SK-N-DZ (cell line): ENCODE results near the gene TEAD1.

Experiments
- DNase-seq: peaks from one replicate; pipeline ENCODE4 v3.0.0-alpha.2; 2015; ENCODE audit warnings: low spot score

The TEAD1 gene

DNA sequence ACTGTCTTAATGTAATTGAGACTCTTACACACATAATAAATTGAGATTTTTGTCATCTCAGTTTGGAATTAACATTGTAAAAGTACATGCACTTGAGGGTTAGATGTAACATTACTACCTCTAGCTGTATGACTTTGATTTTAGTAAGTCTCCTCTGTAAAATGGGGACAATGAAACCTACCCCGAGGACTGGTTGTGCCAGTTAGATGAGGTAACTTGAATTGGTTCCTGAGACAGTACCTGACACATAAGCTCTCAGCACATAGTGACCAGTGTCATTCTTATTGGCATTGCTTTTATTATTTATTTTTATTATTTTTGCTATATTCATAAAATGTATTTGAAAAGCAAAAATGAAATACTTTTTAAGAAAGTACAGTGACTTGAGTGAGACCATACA is 114.8 kb downstream of the TEAD1 start:
- DNase-seq: no peak

GRCh38 chr11:12789596-12790215 is 115.5 kb downstream of the TEAD1 start:
- DNase-seq: peak; percentile 60

GRCh38 chr11:12790861-12791616 is 116.8 kb downstream of the TEAD1 start:
- no peak for DNase-seq

DNA sequence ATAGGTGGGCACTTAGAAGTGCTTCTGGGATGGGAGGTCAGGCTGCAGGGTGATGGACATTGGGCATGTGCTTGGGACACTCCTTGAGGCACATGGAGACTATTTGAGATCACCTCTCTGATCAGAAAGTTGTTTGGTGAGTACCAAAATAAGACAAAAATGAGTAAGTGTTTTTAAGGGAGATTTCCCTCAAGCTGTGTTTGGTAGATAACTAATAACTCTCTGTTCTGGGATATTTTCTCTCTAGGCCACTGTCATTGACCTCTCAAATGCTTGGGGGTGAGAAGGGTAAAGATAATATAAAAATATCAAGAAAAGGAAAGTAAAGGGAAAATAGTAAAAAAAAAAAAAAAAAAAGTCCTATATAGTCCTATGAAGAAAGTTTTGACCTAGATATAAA is 117.8 kb downstream of the TEAD1 start:
- no peak for DNase-seq

GRCh38 chr11:12792590-12792989 is 118.4 kb downstream of the TEAD1 start:
- no peak for DNase-seq

- no peak for DNase-seq
Measured at GRCh38 chr11:12793065-12793464, 118.8 kb downstream of the TEAD1 start.

DNA sequence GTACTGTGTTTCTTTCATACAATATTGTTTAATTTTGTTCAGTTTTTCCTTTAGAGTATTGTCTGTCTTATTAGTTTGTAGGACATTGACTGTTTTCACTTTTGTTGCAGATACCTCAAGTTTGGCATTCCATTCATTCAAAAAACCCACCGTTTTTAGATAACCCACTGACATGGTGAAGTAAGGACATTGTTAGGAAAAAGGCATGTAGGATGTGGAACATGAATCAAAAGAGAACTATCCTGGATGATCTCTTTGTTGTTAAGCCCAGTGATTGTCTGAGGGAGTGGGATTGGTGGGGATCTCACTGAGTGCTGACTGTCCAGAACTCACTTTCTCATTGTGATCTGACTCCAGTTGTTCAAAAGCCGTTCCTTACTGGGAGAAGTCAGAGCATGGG is 119.3 kb downstream of the TEAD1 start:
- no peak for DNase-seq

DNA sequence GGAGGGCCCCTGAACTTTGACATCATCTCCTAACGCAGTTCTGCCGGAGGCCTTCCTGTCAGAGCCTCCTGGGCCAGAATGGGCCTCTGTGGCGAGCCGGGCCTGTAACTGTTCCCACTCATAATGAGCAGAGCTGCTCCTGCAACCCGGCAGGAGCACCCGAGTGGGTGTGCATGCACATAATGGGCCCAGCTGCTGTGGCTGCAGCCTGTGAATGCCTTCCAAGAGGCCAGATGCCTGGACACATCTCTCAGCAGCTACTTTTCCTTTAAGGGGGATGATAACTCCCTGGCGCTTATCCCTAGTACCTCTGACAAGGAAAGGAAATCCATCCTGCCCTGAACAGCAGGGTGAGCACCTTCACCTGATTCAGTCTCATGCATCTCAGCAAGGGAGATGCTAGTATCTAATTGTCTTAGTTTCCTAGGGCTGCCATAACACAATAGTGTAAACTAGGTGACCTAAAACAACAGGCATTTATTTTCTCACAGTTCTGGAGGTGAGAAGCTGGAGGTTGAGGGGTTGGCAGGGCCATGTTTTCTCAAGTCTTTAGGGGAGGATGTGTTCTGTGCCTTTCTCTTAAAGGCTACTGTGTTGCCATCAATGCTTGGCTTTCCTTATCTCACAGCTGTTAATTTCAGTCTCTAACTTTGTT is 120.5 kb downstream of the TEAD1 start:
- no peak for DNase-seq

DNA sequence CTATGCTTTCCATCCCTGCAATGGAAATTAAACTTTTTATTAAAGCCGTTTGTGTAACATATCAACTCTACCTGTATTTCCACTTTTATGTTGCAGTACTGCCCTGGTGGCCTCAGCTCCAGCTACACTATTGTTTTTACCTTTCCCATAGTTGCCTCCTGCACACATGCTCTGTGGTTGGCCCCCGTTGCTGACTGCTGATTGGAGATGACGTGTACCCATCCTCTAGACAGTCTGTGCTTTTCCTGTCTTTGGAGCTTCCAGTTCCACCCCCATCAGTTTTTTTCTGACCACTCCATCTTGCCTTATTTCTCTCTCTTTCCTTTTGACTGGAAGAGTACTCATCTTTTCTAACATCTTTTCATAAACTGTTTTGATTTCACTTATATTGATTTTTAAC is 123.8 kb downstream of the TEAD1 start:
- no peak for DNase-seq

GRCh38 chr11:12798609-12799011 is 124.4 kb downstream of the TEAD1 start:
- no peak for DNase-seq

DNA sequence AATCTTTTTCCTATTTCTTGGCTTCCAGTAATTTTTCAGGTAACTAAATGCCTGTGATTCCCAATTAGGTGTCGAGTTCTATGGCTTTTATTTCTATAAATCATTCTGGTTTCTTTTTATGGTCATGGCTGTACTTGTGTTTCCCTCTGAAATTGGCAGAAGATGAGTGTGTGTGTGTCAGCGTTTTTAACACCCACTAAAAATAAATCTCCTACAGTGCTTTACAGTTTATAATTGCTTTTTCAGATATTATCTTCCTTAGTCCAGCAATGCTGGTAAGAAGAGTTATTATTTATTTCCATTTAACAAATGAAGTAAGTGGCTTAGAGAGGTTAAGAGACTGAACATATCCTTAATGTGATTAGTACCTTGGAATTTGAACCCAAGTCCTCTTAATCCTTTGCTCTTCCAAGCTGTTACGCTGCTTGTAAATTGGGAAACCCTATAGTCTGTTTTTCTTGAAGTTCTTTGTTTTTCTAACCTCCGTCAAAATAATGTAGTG is 125.2 kb downstream of the TEAD1 start:
- DNase-seq: no peak

GRCh38 chr11:12800032-12800671 is 125.9 kb downstream of the TEAD1 start:
- peak; percentile 58 for DNase-seq

GRCh38 chr11:12800871-12801270 is 126.7 kb downstream of the TEAD1 start:
- no peak for DNase-seq

- no peak for DNase-seq
Measured at GRCh38 chr11:12801976-12802375, 127.8 kb downstream of the TEAD1 start.

GRCh38 chr11:12802418-12803085 is 128.3 kb downstream of the TEAD1 start:
- DNase-seq: no peak

GRCh38 chr11:12803086-12803826 is 129.0 kb downstream of the TEAD1 start:
- DNase-seq: no peak

- DNase-seq: no peak
Measured at GRCh38 chr11:12806113-12806512, 131.9 kb downstream of the TEAD1 start.

DNA sequence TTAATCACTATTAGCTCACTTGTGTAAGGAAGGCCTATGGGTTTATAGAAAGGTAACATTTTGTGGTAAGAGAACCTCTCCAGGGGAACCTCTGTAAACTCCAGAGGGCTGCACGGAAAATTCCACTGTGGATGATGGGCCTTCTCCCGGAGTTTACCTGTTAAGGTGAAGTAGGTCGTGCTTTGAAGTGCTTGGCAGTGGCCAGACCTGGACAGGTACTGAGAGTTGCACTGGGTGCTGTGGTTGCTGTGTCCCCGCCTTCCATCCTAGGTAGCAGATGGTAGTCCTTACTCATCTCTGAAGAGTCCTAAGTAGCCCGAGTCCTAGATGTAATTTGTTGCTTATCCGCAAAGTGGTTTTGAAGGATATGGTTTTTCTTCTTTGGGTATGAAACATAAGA is 133.4 kb downstream of the TEAD1 start:
- no peak for DNase-seq

GRCh38 chr11:12808519-12808918 is 134.3 kb downstream of the TEAD1 start:
- no peak for DNase-seq

DNA sequence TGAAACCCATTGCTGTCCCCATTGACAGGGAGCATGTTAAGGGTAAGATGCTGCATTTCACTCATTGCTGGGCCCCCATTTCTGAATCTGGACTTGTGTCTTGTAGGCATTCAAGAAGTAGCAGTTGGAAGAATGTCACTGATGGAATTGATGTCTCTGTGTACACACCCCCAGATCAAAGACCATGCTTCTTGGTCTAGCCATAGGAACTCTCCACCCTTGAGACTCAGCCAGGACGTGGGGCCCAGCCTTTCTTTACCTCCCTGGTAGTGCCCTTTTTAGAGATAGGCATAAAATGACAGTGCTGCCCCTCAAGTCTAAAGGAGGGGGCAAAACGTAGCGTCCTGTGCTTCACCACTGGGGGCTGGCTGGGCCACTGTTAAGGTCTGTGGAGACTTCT is 135.1 kb downstream of the TEAD1 start:
- no peak for DNase-seq
